Astrocyte (in vitro differentiated cells and primary cell): ENCODE measurements around the gene IGDCC3. TPM values are rescaled to one million over a fixed set of nuclear protein-coding genes. Genes with fewer than 3 reads are reported as not detected.

Experiments
- DNase-seq: peaks from one replicate; pipeline ENCODE4 v3.0.0-alpha.2; 2010; ENCODE audit warnings: low read depth
- FAIRE-seq: peaks from 2 replicates; lab custom pipeline; 2011; peaks lifted over from hg19 to GRCh38; lab: Jason Lieb, UNC
- H2AFZ ChIP-seq: 2 replicates; pipeline ENCODE4 v1.6.0; 2012; ENCODE audit warnings: low read depth, low read length, inconsistent platforms
- H3K27ac ChIP-seq: 2 replicates; pipeline ENCODE4 v1.5.1; 2011; ENCODE audit warnings: low read depth, low read length, inconsistent platforms
- H3K27me3 ChIP-seq: 2 replicates; pipeline ENCODE4 v1.6.0; 2011; ENCODE audit warnings: low read length, inconsistent platforms; ENCODE audit not compliant: insufficient read depth
- H3K36me3 ChIP-seq: 2 replicates; pipeline ENCODE4 v1.5.1; 2011; ENCODE audit warnings: low read length, inconsistent platforms; ENCODE audit not compliant: insufficient read depth
- H3K4me1 ChIP-seq: 2 replicates; pipeline ENCODE4 v1.5.1; 2011; ENCODE audit warnings: low read length, inconsistent platforms; ENCODE audit not compliant: insufficient read depth
- H3K4me2 ChIP-seq: 2 replicates; pipeline ENCODE4 v1.6.0; 2012; ENCODE audit warnings: low read length, inconsistent platforms
- H3K4me3 ChIP-seq: 2 replicates; pipeline ENCODE4 v1.5.1; 2011; ENCODE audit warnings: low read depth, mild to moderate bottlenecking, low read length, inconsistent platforms; ENCODE audit not compliant: insufficient read depth
- H3K79me2 ChIP-seq: 2 replicates; pipeline ENCODE4 v1.6.0; 2012; ENCODE audit warnings: mild to moderate bottlenecking, low read length, inconsistent platforms; ENCODE audit not compliant: insufficient read depth
- H3K9ac ChIP-seq: 2 replicates; pipeline ENCODE4 v1.6.0; 2012; ENCODE audit warnings: mild to moderate bottlenecking, low read length, inconsistent platforms
- H3K9me3 ChIP-seq: 2 replicates; pipeline ENCODE4 v1.5.1; 2012; ENCODE audit warnings: low read depth, mild to moderate bottlenecking, low read length, inconsistent platforms; ENCODE audit not compliant: insufficient read depth
- H4K20me1 ChIP-seq: 2 replicates; pipeline ENCODE4 v1.6.0; 2012; ENCODE audit warnings: low read length, inconsistent platforms; ENCODE audit not compliant: insufficient read depth
- H3K27ac Mint-ChIP-seq: one replicate; pipeline ENCODE4 v1.8.0; 2021; ENCODE audit warnings: mild to moderate bottlenecking, mixed read lengths; ENCODE audit not compliant: unreplicated experiment
- H3K27me3 Mint-ChIP-seq: one replicate; pipeline ENCODE4 v1.8.0; 2021; ENCODE audit warnings: low read depth, mixed read lengths; ENCODE audit not compliant: unreplicated experiment
- H3K36me3 Mint-ChIP-seq: one replicate; pipeline ENCODE4 v1.8.0; 2021; ENCODE audit warnings: low read depth, mixed read lengths; ENCODE audit not compliant: unreplicated experiment
- H3K4me1 Mint-ChIP-seq: one replicate; pipeline ENCODE4 v1.8.0; 2021; ENCODE audit warnings: low read depth, mixed read lengths; ENCODE audit not compliant: unreplicated experiment
- H3K4me3 Mint-ChIP-seq: one replicate; pipeline ENCODE4 v1.8.0; 2021; ENCODE audit warnings: mild to moderate bottlenecking, moderate library complexity, mixed read lengths; ENCODE audit not compliant: unreplicated experiment
- H3K9me3 Mint-ChIP-seq: one replicate; pipeline ENCODE4 v1.8.0; 2021; ENCODE audit warnings: mild to moderate bottlenecking, mixed read lengths; ENCODE audit not compliant: unreplicated experiment
- EZH2 ChIP-seq: IDR thresholded peaks from 2 replicates; pipeline ENCODE4 v1.6.1; 2012; ENCODE audit warnings: mild to moderate bottlenecking, low read length, inconsistent platforms; ENCODE audit not compliant: insufficient read depth
- total RNA-seq: library from RNA; stranded (reverse); gene quantifications from 2 replicates; pipeline ENCODE4 v1.2.1, GENCODE V29; 2021
- TF ChIP-seq, protein P1 (sequence below): IDR thresholded peaks from 2 replicates; pipeline ENCODE4 v1.5.1; 2011; ENCODE audit warnings: low read depth, mild to moderate bottlenecking, inconsistent platforms, low read length, moderate library complexity; ENCODE audit not compliant: insufficient read depth

IGDCC3 gene
- total RNA-seq, 1 donor from 2014 or later: 11.0 TPM

DNA sequence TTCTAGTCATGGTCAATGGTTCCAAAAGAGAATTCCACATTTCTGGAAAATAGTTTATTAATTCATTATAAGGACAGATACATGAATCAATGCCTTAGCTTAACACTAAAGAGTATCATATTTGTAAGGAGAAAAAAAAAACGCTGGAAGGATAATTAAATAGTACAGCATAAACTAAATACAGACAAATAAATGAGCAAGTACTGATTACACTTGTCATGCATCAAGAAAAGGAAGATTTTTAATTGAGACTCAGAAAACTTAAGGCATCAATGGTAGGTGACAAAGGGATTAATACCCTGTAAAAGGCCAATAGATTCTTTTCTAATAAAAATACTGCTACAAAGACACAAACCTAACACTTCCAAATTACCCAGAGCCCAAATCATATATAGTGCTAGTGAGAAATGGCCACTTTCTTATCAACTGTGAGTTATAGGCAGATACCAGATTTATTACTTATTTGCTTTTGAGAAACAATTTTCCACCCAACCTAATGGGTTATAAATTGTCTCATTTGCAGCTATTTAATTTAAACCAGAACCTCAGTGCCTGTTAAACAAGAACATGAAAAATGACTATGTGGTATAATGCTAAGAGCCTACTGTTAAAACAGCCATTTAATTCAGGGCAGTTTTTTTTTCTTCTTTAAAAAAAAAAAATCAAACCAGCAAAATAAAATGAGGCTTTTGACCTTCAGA lies 3.8 kb upstream of the IGDCC3 start:
- H3K9me3 ChIP-seq: no peaks in the 10 kb centered on the region
- Mint-ChIP-seq H3K36me3 (peaks cover 9% of the 10 kb centered on the region), H3K27ac (no peak overlapping the region), H3K27me3 (peaks cover 10% of the 10 kb centered on the region), H3K4me1 (peaks cover 6% of the 10 kb centered on the region), H3K9me3 (no peaks in the 10 kb centered on the region), H3K4me3 (no peak overlapping the region)
- H3K27ac ChIP-seq: no peak overlapping the region
- TF ChIP-seq EZH2: no peak
- TF ChIP-seq, protein P1, sequence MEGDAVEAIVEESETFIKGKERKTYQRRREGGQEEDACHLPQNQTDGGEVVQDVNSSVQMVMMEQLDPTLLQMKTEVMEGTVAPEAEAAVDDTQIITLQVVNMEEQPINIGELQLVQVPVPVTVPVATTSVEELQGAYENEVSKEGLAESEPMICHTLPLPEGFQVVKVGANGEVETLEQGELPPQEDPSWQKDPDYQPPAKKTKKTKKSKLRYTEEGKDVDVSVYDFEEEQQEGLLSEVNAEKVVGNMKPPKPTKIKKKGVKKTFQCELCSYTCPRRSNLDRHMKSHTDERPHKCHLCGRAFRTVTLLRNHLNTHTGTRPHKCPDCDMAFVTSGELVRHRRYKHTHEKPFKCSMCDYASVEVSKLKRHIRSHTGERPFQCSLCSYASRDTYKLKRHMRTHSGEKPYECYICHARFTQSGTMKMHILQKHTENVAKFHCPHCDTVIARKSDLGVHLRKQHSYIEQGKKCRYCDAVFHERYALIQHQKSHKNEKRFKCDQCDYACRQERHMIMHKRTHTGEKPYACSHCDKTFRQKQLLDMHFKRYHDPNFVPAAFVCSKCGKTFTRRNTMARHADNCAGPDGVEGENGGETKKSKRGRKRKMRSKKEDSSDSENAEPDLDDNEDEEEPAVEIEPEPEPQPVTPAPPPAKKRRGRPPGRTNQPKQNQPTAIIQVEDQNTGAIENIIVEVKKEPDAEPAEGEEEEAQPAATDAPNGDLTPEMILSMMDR: no peak
- DNase-seq (no peak), FAIRE-seq (no peak)
- peaks cover 4% of the 10 kb centered on the region for H3K27me3 ChIP-seq
- H4K20me1 ChIP-seq: no peaks in the 10 kb centered on the region
- no peaks in the 10 kb centered on the region for H3K36me3 ChIP-seq
- H3K4me3 ChIP-seq: no peak overlapping the region
- no peak overlapping the region for H2AFZ ChIP-seq
- H3K9ac ChIP-seq: no peak overlapping the region
- H3K79me2 ChIP-seq: no peaks in the 10 kb centered on the region
- H3K4me1 ChIP-seq: peaks cover 17% of the 10 kb centered on the region
- H3K4me2 ChIP-seq: no peak overlapping the region

DNA sequence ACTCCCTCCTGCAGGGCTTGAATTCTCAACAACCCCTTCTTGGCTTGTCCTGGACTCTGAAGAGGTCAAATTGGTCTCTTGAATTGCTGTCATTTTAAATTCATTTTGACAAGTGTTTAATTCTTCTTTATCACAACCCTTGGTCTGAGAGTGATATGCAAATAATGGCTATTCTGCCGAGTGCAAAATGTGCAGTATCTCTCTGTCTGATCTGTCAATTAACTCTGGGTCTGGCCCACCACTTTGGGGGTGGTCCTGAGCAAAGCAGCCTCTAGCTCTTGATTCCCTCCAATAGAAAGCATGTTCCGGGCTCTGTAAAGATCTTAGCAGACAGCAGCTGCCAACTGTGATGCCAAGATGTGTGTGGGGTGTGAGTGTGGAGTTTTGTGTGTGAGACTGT lies 2.2 kb upstream of the IGDCC3 start:
- peaks cover 13% of the 10 kb centered on the region for H3K4me1 Mint-ChIP-seq
- no peaks in the 10 kb centered on the region for H4K20me1 ChIP-seq
- no peak overlapping the region for H3K4me3 Mint-ChIP-seq
- peaks cover 9% of the 10 kb centered on the region for H3K36me3 Mint-ChIP-seq
- peaks cover 19% of the 10 kb centered on the region for H3K27me3 ChIP-seq
- H3K27ac Mint-ChIP-seq: no peak overlapping the region
- H3K36me3 ChIP-seq: no peaks in the 10 kb centered on the region
- no peak overlapping the region for H3K27ac ChIP-seq
- H3K4me2 ChIP-seq: no peak overlapping the region
- no peaks in the 10 kb centered on the region for H3K9me3 Mint-ChIP-seq
- H3K9ac ChIP-seq: no peak overlapping the region
- FAIRE-seq (no peak), DNase-seq (no peak)
- H3K9me3 ChIP-seq: no peaks in the 10 kb centered on the region
- peaks cover 12% of the 10 kb centered on the region for H3K4me1 ChIP-seq
- TF ChIP-seq, protein P1: no peak
- TF ChIP-seq EZH2: no peak
- no peak overlapping the region for H3K4me3 ChIP-seq
- no peak overlapping the region for H2AFZ ChIP-seq
- no peaks in the 10 kb centered on the region for H3K79me2 ChIP-seq
- H3K27me3 Mint-ChIP-seq: peaks cover 14% of the 10 kb centered on the region
